NCI-H226 (cell line): Measurements from ENCODE around the gene TUBB.
A peak's percentile ranks its signal among the peaks of the same experiment; 100 is the strongest.
"Not testable (repeated sequence)": the region's sequence is repeated elsewhere in the genome, so short reads cannot be mapped to it uniquely, and the experiment has no call there.

Experiments
- DNase-seq: peaks from one replicate; pipeline ENCODE4 v3.0.0-alpha.2; 2015

TUBB gene

GRCh38 chr6:30687659-30688431 lies 32.3 kb upstream of the TUBB start:
- peak; percentile 44 for DNase-seq

GRCh38 chr6:30688569-30688968 lies 31.6 kb upstream of the TUBB start:
- DNase-seq, result no peak

- DNase-seq, result no peak
Observed at GRCh38 chr6:30689022-30689865, 30.9 kb upstream of the TUBB start.

- DNase-seq, result no peak
Observed at GRCh38 chr6:30689985-30690384, 30.2 kb upstream of the TUBB start.

GRCh38 chr6:30690403-30691207 lies 29.5 kb upstream of the TUBB start, which contains the start of gene NRM:
NRM (minus strand) TSS chr6:30690984; CDS start chr6:30690974, 10 bp downstream.
- peak; percentile 66 for DNase-seq

GRCh38 chr6:30691208-30691847 lies 28.8 kb upstream of the TUBB start:
- no peak for DNase-seq

- no peak for DNase-seq
Observed at GRCh38 chr6:30696432-30696831, 23.7 kb upstream of the TUBB start.

GRCh38 chr6:30700340-30700739 lies 19.8 kb upstream of the TUBB start:
- DNase-seq, result peak; percentile 30

- no peak for DNase-seq
Observed at GRCh38 chr6:30703011-30703410, 17.1 kb upstream of the TUBB start.

GRCh38 chr6:30703821-30704220 lies 16.3 kb upstream of the TUBB start:
- DNase-seq, result no peak

GRCh38 chr6:30705620-30706019 lies 14.5 kb upstream of the TUBB start:
- DNase-seq, result no peak

GRCh38 chr6:30707281-30707850 lies 12.8 kb upstream of the TUBB start:
- no peak for DNase-seq

- no peak for DNase-seq
Observed at GRCh38 chr6:30709101-30709868, 10.9 kb upstream of the TUBB start.

GRCh38 chr6:30711758-30712380 lies 8.3 kb upstream of the TUBB start:
- DNase-seq, result no peak

- DNase-seq, result no peak
Observed at GRCh38 chr6:30712441-30712945, 7.7 kb upstream of the TUBB start.

- no peak for DNase-seq
Observed at GRCh38 chr6:30714263-30714662, 5.9 kb upstream of the TUBB start.

- DNase-seq, result no peak
Observed at GRCh38 chr6:30716879-30717128, 3.3 kb upstream of the TUBB start.

- DNase-seq, result peak; percentile 100
Observed at GRCh38 chr6:30717129-30717844, 2.9 kb upstream of the TUBB start, which contains the start of gene MDC1. MDC1 (minus strand) TSS chr6:30717281; CDS start chr6:30715175, 2,106 bp downstream.

GRCh38 chr6:30717845-30718720 lies 2.1 kb upstream of the TUBB start:
- not testable (repeated sequence) for DNase-seq
